Occipital lobe (tissue), 2 donors: ENCODE measurements around the gene STAC3. TPM values are rescaled to one million over a fixed set of nuclear protein-coding genes. Genes with fewer than 3 reads are reported as not detected.
A peak's percentile ranks its signal among the peaks of the same experiment; 100 is the strongest.
"Not testable (repeated sequence)": the region's sequence is repeated elsewhere in the genome, so short reads cannot be mapped to it uniquely, and the experiment has no call there.

ENCODE experiments used
- DNase-seq: peaks from one replicate; lab custom pipeline; 2025; lab: John Stamatoyannopoulos, UW
- total RNA-seq: library from RNA; depleted of rRNA; stranded (reverse); fragments of >200 nt; gene quantifications from one replicate; pipeline ENCODE4 v1.2.3, GENCODE V29; 2014

The STAC3 gene
- total RNA-seq: 0.94 TPM

DNA sequence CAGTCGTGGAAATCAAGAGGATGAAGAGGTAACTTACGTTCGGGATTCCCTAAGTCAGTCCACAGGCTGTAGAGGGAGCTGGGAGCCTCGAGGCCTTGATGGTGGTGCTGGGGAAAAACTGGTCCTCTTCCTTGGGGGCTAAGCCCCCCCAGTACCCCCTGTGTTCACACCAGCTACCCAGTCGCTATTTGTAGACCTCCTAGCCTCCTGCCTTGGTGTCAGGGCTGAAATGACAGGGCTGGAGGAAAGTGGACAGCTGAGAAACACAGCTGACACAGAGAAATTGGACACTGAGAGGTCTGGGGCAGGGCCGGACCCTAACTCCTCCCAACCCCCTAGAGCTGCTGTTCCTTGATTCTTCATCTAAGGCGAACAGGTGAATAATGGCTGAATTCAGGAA lies at the start of gene STAC3:
Gene STAC3, minus strand, starts transcription at position 232 of the 400 bp plus-strand sequence. CDS start 1,551 bp downstream, outside the sequence.
- no peak for DNase-seq

DNA sequence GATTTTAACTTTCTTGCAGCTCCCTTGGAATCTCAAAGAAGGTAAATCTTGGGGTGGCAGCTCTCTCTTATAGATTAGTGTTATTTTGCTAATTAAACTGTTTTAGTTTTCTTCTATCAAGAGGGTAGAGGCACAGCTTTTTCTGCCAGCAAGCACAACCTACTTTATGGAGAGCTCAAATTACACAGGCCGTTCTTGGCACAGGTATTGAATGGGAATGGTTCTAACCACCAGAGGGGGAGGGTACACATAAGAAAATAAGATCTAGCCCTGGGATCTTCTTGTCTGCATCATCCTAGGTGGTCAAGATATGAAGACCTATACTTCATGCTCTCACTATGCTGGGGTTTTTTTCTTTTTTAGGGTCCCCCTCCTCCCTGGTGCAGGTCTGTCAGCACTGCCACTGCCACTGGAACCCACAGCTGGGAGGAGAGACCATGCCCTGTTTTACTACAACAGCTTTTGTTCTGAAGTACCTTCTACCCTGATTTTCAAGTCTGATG lies 48.6 kb upstream of the STAC3 start:
- DNase-seq: no peak

DNA sequence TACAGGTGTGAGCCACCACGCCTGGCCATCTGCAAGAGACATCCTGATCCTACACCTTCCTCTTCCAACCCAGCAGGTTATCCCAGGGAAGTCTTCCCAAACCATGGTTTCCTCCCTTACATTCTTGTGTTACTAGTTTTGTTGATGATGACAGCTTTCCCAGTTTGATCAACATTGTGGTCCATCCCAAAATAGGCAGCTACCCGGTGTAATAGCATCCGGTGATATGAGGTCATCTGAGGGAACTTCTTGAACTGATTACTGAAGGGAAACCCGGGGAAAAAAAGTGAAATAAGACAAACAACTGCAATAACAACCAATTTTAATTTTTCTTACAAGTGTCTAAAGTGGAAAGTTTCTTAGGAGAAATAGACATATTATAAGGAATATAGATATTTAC lies 45.3 kb upstream of the STAC3 start:
- DNase-seq: no peak

DNA sequence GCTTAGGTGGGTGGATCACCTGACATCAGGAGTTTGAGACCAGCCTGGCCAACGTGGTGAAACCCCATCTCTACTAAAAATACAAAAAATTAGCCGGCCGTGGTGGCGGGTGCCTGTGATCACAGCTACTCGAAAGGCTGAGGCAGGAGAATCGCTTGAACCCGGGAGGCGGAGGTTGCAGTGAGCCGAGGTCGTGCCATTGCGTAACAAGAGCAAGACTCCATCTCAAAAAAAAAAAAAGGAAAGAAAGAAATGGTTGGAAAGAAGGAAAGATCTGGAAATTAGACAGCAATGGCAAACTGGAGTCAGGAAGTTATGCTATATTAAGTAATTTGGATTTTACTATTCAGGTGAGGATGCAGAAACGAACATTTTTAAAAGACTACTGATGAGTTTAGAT lies 31.1 kb upstream of the STAC3 start:
- not testable (repeated sequence) for DNase-seq

DNA sequence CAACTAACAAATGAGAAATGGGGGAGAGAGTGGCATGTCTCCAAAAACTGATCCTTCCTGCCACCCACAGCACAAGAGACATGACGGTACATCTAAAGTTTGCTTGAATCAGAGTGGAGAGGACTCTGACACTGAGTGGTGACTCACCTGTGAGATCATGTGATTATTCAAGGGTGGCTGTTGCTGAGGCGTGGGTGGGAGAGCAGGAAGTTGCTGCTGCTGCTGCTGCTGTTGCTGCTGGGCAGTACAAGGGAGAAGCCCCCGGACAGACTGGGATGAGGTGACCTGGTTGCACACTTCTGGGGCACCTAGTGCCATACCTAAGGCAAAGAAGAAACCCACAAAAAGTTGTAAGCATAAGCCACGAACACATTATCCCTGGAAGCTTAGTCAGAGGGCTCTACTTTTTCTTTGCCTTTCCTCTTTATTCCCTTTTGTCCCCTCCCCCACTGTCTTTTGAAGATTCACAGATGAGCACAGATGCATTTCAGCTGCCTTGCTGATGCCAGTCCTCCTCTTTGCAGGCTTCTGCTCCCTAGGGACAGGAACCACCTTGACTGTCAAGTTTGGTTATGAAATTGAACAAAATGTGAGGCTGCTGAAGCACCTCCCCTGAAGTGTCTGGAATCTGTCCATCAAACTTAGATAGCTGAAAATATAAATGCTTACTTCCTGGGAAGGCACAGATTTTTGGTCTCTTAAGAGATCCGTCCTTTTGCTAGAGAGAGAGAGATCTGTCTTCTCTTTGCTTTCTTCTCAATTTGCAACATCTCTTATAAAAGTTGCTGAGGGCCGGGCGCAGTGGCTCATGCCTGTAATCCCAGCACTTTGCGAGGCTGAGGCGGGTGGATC lies 29.4 kb upstream of the STAC3 start:
- peak; percentile 57 for DNase-seq

DNA sequence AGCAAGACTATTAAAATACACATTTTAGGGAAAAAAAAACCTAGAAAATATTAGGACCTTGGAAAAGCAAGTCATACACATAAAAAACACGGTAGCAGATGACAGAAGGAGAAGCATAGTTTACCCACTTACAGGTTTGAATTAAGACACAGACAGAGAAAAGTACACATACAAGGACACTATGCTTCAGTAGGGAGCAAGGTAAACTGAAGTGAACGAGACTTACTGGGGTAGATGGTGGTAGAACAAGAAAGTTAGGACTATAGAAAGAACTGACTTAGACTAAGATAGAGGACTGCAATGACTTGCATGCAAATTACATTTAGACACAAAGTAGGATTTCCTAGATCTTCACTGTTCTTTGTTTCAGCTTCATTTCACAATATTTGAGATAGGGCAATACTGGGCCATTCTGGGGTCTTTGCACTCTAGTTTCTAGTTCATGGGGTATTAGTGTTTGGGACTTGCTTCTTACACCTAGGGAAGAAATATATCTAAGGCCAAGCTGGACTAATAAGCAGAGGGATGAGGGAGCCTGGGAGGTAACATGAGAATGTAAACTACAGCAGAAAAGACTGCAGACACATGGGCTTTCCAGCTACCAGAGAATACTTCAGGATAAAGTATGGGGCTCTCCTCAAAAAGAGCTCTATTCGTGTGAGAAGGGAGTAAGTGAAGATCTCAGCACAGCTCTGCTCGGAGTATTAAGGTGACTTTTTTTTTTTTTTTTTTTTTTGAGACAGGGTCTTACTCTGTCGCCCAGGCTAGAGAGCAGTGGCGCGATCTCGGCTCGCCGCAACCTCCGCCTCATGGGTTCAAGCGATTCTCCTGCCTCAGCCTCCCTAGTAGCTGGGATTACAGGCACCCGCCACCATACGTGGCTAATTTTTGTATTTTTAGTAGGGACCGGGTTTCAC lies 27.7 kb upstream of the STAC3 start:
- no peak for DNase-seq

DNA sequence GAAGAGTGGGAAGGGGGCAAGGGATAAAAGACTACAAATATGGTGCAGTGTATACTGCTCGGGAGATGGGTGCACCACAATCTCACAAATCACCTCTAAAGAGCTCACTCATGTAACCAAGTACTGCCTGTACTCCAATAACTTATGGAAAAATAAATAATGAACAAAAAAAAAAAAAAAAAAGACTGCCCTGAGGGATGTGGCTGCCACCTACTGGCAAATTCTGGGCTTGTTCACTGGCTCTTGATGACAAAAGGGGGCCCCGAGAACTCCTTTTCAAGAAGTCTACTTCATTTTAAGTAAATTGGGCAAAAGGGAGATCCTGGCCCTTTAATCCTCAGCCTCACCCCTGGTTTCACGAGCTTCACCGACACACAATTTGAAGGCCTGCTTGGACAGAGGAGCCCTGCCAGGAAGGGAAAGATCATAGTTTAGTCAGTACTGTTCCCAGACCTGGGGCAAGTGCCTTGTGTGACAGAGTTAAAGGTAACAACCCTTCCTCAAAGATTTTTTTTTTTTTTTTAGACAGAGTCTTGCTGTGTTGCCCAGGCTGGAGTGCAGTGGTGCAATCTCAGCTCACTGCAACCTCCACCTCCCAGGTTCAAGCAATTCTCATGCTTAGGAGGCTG lies 26.1 kb upstream of the STAC3 start:
- DNase-seq: no peak

DNA sequence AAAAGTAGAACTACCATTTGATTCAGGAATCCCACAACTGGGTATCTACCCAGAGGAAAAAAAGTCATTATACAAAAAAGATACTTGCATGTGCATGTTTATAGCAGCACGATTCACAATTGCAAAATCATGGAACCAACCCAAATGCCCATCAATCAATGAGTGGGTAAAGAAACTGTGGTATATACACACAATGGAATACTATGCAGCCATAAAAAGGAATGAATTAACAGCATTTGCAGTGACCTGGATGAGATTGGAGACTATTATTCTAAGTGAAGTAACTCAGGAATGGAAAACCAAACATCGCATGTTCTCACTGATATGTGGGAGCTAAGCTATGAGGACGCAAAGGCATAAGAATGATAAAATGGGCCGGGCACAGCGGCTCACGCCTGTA lies 25.2 kb upstream of the STAC3 start:
- not testable (repeated sequence) for DNase-seq

DNA sequence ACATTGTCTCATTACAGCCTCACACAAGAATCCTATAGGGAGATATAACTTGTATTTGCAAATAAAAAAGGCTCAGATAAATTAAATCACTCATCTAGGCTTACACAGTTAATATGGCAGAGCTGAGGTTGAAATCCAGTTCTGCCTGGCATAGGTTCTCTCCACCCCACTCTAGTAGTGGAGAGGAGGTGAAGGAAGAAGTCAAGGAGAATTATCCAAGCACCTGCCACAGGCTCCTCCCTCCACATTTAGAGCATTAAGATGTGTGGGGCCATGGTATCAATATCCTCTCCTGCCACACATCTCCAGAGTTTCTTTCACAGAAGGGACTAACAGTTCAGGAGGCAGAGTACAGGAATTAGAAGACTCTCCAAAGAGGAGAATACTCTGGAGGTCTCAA lies 22.5 kb upstream of the STAC3 start:
- DNase-seq: no peak

DNA sequence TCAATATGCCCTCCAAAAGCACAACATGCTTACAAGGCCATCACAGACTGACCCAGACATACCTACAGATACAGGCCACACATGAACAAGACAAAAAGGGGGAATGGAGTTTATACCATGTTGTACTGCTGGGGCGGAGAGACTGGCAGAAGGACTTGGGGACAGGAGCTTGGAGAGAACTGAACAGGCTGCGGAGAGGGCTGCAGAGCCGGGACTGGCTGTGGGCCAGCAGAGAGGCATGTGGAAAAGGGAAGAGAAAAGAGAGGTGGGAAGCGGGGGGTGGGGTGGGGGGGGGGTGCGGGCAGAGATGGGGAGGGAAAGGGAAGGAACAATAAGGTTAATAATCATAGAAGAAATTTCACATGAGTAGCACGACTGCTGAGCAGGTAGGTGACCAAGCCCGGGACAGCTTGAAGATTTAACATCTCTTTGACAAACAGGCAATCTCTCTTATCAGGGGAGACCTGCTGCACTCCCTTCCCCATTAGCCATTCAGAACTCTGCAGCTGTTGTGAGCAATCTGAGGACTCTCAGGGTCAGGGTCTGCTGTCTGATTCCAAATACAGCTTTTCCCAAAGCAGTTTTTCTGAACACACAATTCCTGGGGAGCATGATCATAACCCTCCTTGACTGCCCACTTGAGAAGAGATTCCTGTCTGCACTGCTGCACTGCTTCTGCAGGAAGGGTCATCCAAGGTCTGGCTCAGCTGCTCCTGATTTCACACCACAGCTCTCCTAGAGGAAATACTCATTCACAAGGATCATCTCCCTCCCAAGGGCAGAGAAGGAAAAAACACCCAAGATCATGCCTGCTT lies 21.6 kb upstream of the STAC3 start:
- no peak for DNase-seq

DNA sequence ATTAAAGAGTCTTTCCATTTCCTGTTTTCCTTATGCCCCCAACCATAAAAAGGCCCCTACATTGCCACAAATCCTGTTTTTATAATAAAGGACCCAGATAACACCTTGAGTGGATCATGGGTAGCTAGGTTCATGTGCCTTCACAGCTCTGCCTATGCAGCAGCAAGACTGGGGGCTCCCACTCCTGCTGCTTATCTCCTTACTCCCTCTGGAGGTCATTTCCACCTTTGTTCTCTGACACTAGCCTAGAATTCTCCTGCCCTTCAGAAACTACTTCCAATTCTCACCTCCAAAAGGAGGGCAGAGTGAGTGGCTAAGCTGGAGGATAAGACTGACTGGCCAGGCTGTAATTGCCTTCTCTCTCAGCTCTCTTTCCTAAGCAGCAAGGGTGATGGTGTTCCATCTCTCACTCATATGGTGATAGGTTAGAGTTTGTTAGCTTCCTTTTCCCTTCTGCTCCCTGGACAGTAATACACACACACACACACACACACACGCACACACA lies 20.0 kb upstream of the STAC3 start:
- no peak for DNase-seq

DNA sequence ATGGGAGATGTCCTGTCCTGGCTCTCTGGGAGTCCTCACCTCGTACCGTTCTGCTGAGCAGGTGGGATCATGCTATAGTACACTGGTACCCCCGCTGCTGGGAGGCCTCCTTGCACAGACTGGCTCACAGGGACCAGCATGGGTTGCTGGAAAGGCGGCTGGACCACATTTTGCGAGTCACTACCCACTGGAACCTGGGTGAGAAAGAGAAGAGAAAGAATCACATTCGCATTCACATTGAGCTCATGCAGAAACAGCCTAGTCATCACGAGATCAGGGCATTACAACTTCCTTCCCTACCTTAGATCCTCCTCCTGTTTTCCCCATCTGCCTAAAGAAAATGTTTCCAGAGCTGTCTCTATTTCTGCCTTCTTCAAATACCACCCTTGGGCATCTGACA lies 17.3 kb upstream of the STAC3 start:
- DNase-seq: no peak

DNA sequence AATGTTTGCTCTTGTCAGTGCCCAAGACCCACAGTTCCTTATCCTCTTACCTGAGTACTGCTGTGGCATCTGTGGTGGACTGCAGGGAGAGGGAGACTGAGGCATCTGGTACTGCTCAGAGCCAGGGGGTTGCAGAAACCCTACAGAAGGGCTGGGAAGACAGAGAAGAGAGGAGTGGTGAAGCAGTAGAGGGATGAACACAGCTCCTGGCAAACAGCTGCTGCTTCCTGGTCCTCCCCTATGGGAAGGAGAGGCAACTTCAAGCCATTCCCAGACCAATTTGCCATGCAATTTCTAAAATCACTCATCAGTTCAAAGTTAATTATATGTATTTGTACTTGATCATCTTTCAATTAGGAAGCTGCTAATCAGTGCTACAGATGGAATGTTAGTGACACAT lies 15.7 kb upstream of the STAC3 start:
- DNase-seq: no peak

DNA sequence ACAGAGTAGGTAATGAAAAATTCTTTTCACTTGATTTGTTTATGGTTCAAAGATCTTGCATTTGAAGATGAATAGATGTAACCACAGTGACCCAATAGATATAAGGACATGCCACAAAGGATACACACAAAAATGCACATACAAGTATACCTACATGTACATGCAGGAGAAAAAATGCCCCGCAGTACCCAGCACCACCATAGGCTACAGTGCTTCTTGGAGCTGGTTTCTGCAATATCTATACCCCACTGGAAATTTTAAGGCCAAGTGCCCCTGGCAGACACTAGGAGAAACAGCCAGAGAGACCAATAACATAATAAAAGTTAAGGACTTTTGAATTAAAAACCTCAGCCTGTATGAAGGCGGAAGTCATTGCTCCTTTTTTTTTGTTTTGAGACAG lies 12.1 kb upstream of the STAC3 start:
- no peak for DNase-seq

DNA sequence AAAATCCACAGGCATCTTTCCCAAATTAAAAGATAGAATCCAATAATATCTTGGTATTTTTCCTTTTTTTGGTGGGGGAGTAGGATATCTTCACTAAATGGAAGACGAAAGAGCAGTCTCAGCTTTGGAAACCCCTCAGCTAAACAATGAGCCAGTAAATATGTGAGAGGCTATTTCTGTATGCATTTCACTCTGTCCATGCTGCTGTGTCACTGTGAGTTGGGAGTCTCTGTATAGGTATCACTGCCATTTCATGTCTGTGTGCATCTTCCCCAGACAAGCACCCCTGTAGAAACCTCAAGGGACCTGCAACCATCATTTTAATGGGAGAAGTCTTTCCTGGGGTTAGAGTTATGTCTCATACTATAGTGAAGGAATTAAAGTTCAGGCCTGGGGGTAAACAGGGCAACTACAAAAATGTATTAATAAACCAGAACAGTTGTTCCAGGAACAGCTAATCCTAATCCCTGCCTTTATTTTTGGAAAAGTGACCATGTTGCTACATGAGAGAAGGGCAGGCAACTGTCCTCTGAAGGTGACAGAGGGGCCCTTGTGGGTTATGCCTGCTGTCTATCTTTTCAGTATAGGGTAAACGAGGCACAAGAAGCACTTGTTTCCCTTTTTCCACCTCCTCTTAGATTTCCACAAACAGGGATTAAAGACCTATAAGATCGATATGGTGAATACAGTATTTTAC lies 11.3 kb upstream of the STAC3 start:
- no peak for DNase-seq

DNA sequence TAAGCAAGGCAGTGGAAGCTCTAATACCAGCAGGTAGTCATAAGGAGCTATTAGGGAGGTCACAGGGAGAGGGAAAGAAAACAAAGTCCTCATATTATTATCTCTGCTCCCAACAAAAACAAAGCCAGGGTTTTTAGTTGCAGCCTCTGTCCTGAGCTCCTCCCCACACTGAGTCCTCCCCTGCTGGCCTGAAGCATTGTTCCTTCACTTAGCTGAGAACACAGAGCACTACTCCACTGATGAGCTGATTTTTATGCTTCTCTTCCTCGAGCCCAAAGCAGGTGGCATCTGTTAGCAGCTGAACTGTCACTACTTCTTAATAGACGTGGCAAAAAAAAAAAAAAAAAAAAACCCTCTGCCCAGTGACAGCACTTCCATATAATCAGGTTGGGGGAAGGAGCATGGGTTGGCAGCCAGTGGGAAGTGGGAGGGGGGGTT lies 10.5 kb upstream of the STAC3 start:
- no peak for DNase-seq

DNA sequence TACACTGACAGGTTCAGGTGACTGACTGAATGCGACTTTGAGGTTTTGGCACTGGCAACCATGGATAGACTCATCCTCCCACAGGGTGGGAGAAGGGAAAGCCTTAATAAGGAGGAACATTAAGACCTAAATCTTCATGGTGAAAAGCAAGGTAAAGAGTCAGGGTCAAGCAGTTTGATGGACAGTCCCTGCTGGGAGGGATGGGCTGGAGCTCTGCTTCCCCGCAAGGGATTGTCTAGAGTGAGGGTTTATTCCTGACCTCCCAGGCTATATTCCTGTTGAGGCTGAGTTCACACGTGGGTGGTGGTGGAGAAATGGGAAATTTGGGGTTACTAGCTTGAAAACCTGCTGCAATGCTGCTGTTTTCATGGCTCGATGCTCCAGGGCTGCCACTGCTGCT lies 9.4 kb upstream of the STAC3 start:
- no peak for DNase-seq

DNA sequence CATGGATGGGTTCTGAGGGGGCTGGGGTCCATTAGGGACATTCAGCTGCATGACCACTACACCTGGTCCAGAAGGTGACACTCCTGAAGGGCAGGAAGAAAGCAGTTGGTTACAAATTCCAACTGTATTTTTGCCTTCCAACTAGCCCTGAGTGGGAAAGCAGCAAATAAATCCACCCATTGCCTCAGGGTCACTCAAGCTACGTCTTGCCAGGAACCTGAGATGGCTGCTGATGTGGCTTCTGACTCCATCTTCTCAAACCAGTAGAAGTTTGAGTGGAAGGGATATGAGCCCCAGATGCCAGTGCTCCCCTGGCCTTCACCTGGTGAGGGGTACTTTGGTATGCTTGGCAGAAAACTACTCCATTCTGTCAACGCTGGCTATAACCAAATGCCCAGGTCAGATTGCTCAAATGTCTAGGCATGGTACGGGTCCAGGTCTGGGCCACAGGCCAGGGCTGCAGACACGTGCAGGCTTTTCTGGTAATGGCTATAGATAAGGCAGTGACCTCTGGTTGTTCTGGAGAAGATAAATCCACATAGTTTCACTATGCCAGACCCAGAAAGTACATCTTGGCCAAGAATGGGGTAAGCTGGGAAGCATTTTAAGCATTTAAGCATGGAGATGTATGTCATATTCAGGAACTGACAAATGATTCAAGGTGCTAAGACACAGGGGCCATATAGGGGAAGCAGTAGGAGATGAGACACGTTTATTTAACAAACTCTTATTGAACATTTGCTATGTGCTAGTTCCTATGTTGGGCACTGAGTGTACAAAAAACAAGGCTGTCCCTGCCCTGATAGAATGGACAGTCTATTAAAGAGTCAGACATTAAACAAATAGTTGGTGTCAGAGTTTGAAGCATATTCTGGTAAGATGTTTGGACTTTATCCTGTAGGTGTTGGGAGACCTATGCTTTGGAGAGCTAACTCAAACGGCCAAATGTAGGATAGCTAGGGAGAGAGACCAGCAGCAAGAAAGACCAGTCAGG lies 8.3 kb upstream of the STAC3 start:
- DNase-seq: no peak

DNA sequence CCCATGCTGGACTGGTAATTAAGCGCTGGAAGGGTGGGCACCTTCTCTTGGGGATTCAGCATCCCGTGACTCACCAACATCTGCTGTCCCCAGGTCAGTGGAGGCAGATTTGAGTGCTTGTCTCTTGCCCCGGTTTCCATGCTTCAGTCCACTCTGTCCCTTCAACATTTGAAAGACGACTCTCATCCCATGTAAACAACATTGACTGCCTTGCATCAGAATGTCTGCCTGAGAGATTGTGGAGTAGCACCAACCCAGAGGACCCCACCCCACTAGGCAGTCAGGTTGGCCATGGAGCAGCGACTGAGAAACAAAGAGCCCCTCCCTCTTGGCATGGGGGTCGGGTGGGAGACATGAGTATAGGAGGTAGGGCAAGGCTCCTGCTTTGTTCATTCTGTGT lies 4.9 kb upstream of the STAC3 start:
- DNase-seq: no peak
